Kidney (tissue), 14 donors: ENCODE data around the gene FCAR. TPM values are rescaled to one million over a fixed set of nuclear protein-coding genes. Genes with fewer than 3 reads are reported as not detected.
"Not testable (repeated sequence)": the region's sequence is repeated elsewhere in the genome, so short reads cannot be mapped to it uniquely, and the experiment has no call there.

ENCODE experiments used
- DNase-seq, 5 donors: peaks; one replicate each; pipeline ENCODE4 v3.0.0-alpha.2; 2013 to 2020
- FAIRE-seq: peaks from 2 replicates; lab custom pipeline; 2012; peaks lifted over from hg19 to GRCh38; lab: Jason Lieb, UNC
- H3K27ac ChIP-seq, 2 donors: one replicate each; pipeline ENCODE4 v1.7.0; 2013; ENCODE audit warnings: low read depth in 2 of 2, low read length in 2 of 2, inconsistent platforms in 1 of 2
- H3K27me3 ChIP-seq: one replicate; pipeline ENCODE4 v1.7.1; 2013; ENCODE audit warnings: low read length, inconsistent platforms; ENCODE audit not compliant: control insufficient read depth, insufficient read depth
- H3K36me3 ChIP-seq, 3 donors: one replicate each; pipeline versions ENCODE4 v1.7.0 to v1.7.1; 2013; ENCODE audit warnings: low read length in 3 of 3, control low read depth in 1 of 3, inconsistent platforms in 1 of 3; ENCODE audit not compliant: insufficient read depth in 3 of 3, control insufficient read depth in 2 of 3
- H3K4me1 ChIP-seq, 3 donors: one replicate each; pipeline versions ENCODE4 v1.7.0 to v1.7.1; 2013; ENCODE audit warnings: low read length in 3 of 3, inconsistent platforms in 1 of 3, low read depth in 1 of 3; ENCODE audit not compliant: control insufficient read depth in 2 of 3, insufficient read depth in 2 of 3
- H3K4me3 ChIP-seq, 3 donors: one replicate each; pipeline versions ENCODE4 v1.7.0 to v1.8.1; 2013; ENCODE audit warnings: low read length in 3 of 3, control low read depth in 1 of 3, inconsistent platforms in 1 of 3
- H3K9ac ChIP-seq, 3 donors: one replicate each; pipeline versions ENCODE4 v1.7.0 to v1.7.1; 2013; ENCODE audit warnings: low read length in 3 of 3, control low read depth in 1 of 3, inconsistent platforms in 1 of 3
- H3K9me3 ChIP-seq, 3 donors: one replicate each; pipeline versions ENCODE4 v1.7.0 to v1.7.1; 2013; ENCODE audit warnings: low read length in 3 of 3, control low read depth in 1 of 3, inconsistent platforms in 1 of 3; ENCODE audit not compliant: control insufficient read depth in 2 of 3, insufficient read depth in 1 of 3
- CTCF ChIP-seq: IDR thresholded peaks from 3 replicates; pipeline ENCODE4 v1.5.1; 2012; ENCODE audit warnings: mild to moderate bottlenecking, moderate library complexity, borderline replicate concordance; ENCODE audit not compliant: insufficient read depth; ENCODE audit errors: extremely low read depth
- intact Hi-C: fragments of 100-400 bp; cut with DNase I; formaldehyde crosslinking; loops from one replicate; pipeline ENCODE4 v1.11.1; 2022
- polyA plus RNA-seq: library from polyadenylated mRNA; stranded (reverse); fragments of 350-450 nt; fragmentation: Illumina TruSeq; extraction: RNeasy Lipid Tissue Mini Kit (QIAGEN cat#74804); gene quantifications from one replicate; pipeline ENCODE4 v1.2.3, GENCODE V29; 2014; ENCODE audit warnings: low read depth, low replicate concordance; ENCODE audit not compliant: insufficient read depth
- total RNA-seq: library from RNA; stranded (reverse); fragmentation: NEBNext Ultra II Directional; extraction: Animal tissue kit (Norgen Biotek cat#: 25700); gene quantifications from one replicate; pipeline ENCODE4 v1.2.1, GENCODE V29; 2021
- donor health status: control.
- donor health status: control.
- donor health status: control.
- donor health status: control.
- donor health status: control.
- donor health status: DM: yes; HTN: yes; CAD: no.
- donor health status: Normal renal cell carcinoma (clear cell type).

Gene FCAR
- total and polyA plus RNA-seq, 2 donors from 2014 or later: 1.8 TPM; not detected in 1

GRCh38 chr19:54893406-54893805 is 19.4 kb downstream of the FCAR start:
- intact Hi-C loops: no loop called here
- Histone ChIP-seq H3K4me3 (no peak overlapping the region), H3K27me3 (no peaks in the 10 kb centered on the region), H3K27ac (no peak overlapping the region), H3K36me3 (no peaks in the 10 kb centered on the region), H3K9ac (no peak overlapping the region), H3K4me1 (no peaks in the 10 kb centered on the region), H3K9me3 (no peaks in the 10 kb centered on the region)
- DNase-seq (no peak), FAIRE-seq (no peak)
- TF ChIP-seq CTCF: no peak

GRCh38 chr19:54894106-54894505 is 20.1 kb downstream of the FCAR start:
- H3K9me3 ChIP-seq, FAIRE-seq, H3K27ac ChIP-seq, H3K36me3 ChIP-seq, DNase-seq, H3K4me1 ChIP-seq, H3K27me3 ChIP-seq, intact Hi-C loops, H3K9ac ChIP-seq, H3K4me3 ChIP-seq: not testable (repeated sequence)

GRCh38 chr19:54896036-54896435 is 22.0 kb downstream of the FCAR start:
- no peak overlapping the region for H3K4me3 ChIP-seq
- no peaks in the 10 kb centered on the region for H3K36me3 ChIP-seq
- H3K27ac ChIP-seq: no peak overlapping the region
- DNase-seq (no peak), FAIRE-seq (no peak)
- intact Hi-C loops: no loop called here
- H3K9me3 ChIP-seq: no peaks in the 10 kb centered on the region
- H3K4me1 ChIP-seq: no peaks in the 10 kb centered on the region
- no peak for TF ChIP-seq CTCF
- H3K9ac ChIP-seq: no peak overlapping the region
- no peaks in the 10 kb centered on the region for H3K27me3 ChIP-seq

- H3K4me1 ChIP-seq, H3K27me3 ChIP-seq, DNase-seq, H3K9me3 ChIP-seq, intact Hi-C loops, H3K27ac ChIP-seq, H3K9ac ChIP-seq, FAIRE-seq, H3K36me3 ChIP-seq, H3K4me3 ChIP-seq: not testable (repeated sequence)
Observed at GRCh38 chr19:54898685-54899084, 24.6 kb downstream of the FCAR start.

GRCh38 chr19:54899646-54900045 is 25.6 kb downstream of the FCAR start:
- H3K4me1 ChIP-seq, H3K36me3 ChIP-seq, DNase-seq, FAIRE-seq, H3K9ac ChIP-seq, intact Hi-C loops, H3K4me3 ChIP-seq, H3K27ac ChIP-seq, H3K9me3 ChIP-seq, H3K27me3 ChIP-seq: not testable (repeated sequence)

GRCh38 chr19:54901153-54901552 is 27.1 kb downstream of the FCAR start:
- H3K27me3 ChIP-seq, H3K36me3 ChIP-seq, H3K9ac ChIP-seq, FAIRE-seq, H3K27ac ChIP-seq, H3K4me3 ChIP-seq, H3K4me1 ChIP-seq, H3K9me3 ChIP-seq, DNase-seq, intact Hi-C loops: not testable (repeated sequence)
